ENCODE results near the gene CASP2.

DNA sequence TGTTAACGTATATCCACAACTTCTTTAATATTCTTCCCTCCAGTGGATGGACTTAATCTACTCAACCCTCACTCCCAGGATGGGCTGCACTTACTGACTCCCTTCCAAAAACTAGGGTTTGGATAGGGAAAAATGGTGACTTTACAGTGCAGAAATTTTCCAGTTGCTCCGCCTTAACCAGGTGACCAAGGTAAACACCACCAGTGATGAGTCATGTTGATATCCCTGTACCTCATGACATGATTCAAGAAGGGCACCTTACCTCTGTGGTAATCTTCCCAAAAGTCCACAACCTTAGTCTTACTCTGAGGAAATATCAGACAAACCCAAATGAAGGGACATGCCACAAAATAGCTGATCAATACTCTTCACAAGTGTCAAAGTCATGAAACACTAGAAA is 28.4 kb upstream of the CASP2 start:
- no peak for TF ChIP-seq CTCF (IDR thresholded peaks at IDR 0.05)
- TF ChIP-seq POLR2A (IDR thresholded peaks at IDR 0.05), result no peak

Data from esophagus squamous epithelium (tissue), 4 donors.